Measurements from ENCODE around the gene MIOX.
"Not testable (repeated sequence)": the region's sequence is repeated elsewhere in the genome, so short reads cannot be mapped to it uniquely, and the experiment has no call there.

The MIOX gene

GRCh38 chr22:50518606-50519005, 31.9 kb downstream of the MIOX start:
- DNase-seq: no peak

GRCh38 chr22:50519151-50519550, 32.5 kb downstream of the MIOX start:
- no peak for DNase-seq

GRCh38 chr22:50520184-50520583, 33.5 kb downstream of the MIOX start:
- DNase-seq: not testable (repeated sequence)

DNA sequence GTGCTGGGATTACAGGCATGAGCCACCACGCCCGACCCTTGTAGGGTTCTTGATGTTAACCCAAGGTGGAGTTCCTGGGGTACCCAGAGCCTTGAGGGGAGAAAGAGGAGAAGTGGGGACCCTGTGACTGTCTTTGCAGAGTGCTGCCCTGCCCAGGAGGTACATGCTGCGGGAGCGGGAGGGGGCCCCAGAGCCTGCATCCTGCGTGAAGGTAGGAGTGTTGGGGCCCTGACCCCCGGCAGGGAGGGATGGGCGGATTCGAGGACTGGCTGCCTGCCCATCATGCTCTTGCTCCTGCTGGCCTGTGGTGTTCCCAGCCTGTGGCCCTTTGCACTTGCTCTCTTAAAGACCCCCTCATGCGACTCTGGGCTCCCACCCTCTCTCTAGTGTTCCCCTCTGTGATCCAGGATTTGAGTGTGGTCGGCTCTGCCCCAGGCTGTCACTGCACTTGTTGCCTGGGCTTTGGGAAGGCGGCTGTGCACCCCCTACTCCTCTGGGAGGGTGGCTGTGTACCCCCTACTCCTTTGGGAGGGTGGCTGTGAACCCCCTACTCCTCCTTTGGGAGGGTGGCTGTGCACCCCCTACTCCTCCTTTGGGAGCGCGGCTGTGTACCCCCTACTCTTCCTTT, 34.3 kb downstream of the MIOX start:
- no peak for DNase-seq

- no peak for DNase-seq
Observed at GRCh38 chr22:50521710-50522109, 35.1 kb downstream of the MIOX start.

- no peak for DNase-seq
Observed at GRCh38 chr22:50522208-50522805, 35.6 kb downstream of the MIOX start.

GRCh38 chr22:50522806-50523438, 36.3 kb downstream of the MIOX start:
- DNase-seq: no peak

GRCh38 chr22:50523458-50523805, 36.8 kb downstream of the MIOX start:
- no peak for DNase-seq

- DNase-seq: no peak
Observed at GRCh38 chr22:50523806-50524675, 37.4 kb downstream of the MIOX start.

GRCh38 chr22:50524676-50525103, 38.0 kb downstream of the MIOX start:
- DNase-seq: no peak

- peak; percentile 90 for DNase-seq
Observed at GRCh38 chr22:50525104-50525857, 38.6 kb downstream of the MIOX start, which contains the start of gene SCO2. SCO2 (minus strand) TSS chr22:50525598; CDS start chr22:50524411, 1,187 bp downstream.

- no peak for DNase-seq
Observed at GRCh38 chr22:50525858-50526107, 39.1 kb downstream of the MIOX start.

DNA sequence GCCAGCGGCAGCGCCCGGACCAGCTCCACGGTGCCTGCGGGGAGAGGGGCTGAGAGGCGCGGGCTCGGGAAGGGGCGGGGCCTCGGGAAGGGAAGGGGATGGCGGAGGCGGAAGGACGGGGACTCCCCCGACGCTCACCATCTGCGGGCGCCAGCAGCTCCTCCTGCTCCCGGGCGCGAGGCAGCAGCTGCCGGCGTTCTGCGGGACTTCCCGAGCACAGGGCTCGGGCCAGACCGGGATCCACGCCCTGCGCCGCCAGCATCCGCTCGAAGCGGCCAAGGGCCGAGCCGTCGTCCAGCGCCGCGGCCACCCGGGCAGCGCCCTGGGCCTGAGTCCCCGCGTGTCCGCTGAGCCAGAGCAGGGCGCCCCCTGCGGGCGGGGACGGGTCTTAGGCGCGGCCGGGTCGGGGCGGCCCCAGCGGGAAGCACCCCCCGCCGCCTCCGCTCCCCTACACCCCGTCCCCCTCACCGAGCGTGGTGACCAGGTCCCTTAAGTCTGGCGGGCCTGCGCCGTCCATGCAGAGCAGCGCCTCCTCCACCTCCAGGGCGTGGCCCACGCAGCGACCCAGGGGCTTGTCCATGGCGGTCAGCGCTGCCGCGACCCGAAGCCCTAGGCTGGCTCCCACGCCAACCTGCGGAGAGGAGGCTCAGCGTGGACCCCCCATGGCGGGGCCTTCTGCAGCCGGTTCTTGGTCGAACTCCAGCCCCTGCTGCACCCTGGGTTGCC, 39.6 kb downstream of the MIOX start:
- DNase-seq: peak; percentile 59

GRCh38 chr22:50526834-50527801, 40.5 kb downstream of the MIOX start:
- no peak for DNase-seq

- DNase-seq: no peak
Observed at GRCh38 chr22:50527921-50528681, 41.4 kb downstream of the MIOX start.

GRCh38 chr22:50528682-50529415, 42.2 kb downstream of the MIOX start:
- no peak for DNase-seq

DNA sequence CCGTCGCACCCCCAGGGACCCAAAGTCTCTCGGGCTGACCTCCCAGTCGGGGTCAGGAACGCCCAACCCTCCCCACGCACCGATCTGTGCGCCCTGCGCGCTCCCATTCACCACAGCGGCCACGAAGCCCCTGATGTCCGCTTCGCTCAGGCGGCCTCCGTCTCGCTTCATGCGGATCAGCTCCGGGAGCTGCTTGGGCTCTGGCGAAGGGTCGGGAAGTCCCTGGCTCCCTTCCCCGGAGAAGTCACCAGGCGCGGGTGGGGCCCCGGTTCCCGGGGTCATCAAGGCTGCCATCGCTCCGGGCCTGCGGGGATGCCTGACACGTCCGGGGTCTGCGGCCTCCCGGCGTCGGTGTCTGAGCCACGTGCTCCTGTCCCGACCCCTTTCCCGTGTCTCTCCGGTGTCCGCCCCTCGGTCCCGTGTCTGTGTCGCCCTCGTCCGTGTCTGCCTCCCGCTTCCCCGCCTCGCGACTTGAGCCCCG, 42.8 kb downstream of the MIOX start:
- no peak for DNase-seq

- DNase-seq: no peak
Observed at GRCh38 chr22:50529897-50530579, 43.4 kb downstream of the MIOX start, which contains the start of gene TYMP. TYMP (minus strand) TSS chr22:50530012; CDS start chr22:50529709, 303 bp downstream.

DNA sequence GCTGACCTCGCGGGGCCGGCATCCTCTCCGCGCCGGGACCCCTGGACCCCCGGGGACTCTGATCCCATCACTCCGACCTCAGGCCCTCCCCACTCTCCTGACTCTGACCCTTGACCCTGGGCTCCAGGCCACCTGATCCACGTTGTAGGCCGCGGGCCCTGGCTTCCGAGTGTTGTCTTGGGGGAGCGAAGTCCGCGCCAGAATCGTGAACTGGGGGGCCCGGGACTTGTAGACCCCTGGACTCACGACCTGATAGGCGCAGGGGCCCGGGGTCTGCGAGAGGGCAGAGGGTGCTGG, 43.9 kb downstream of the MIOX start:
- no peak for DNase-seq

Data from NCI-H446 treated with DMSO at 0.1 percent for 48 hours (cell line).